ENCODE measurements around the gene OXER1. TPM values are rescaled to one million over a fixed set of nuclear protein-coding genes. Genes with fewer than 3 reads are reported as not detected.

Gene OXER1
- total RNA-seq, 1 experiment from 2014 or later, result 0.90 TPM

DNA sequence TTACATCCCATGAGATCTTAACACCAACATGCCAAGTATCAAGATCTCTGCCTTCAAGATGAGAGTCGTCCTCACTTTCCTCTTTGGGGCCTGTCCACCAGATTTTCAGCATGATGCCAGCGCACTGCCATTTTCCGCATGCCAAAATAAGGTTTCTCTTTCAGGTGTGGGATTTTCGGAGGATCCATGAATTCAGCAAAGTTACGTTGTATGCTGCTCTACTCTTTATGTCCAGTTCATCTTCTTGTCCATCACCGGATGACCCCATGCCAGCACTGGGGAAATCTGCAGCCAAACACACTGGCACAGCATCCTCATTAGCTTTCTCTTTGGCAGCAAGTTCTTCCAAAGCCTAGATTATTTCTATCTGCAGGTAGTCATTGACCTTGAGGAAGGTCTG is 33.3 kb upstream of the OXER1 start:
- Histone ChIP-seq H3K27ac (ENCODE audit: low read depth, low read length, poor library complexity, severe bottlenecking) (no peak overlapping the region), H3K36me3 (ENCODE audit: insufficient read depth, low read length, poor library complexity, severe bottlenecking) (no peaks in the 10 kb centered on the region), H3K9me3 (ENCODE audit: low read depth, low read length, poor library complexity, severe bottlenecking) (no peaks in the 10 kb centered on the region), H3K4me1 (ENCODE audit: insufficient read depth, low read length, poor library complexity, severe bottlenecking) (peaks cover 22% of the 10 kb centered on the region), H3K27me3 (replicated peaks; ENCODE audit: insufficient read depth, low read depth, low read length, poor library complexity) (no peaks in the 10 kb centered on the region), H3K4me3 (ENCODE audit: low read depth, low read length, poor library complexity, severe bottlenecking) (no peak overlapping the region)
- POLR2A ChIA-PET (ENCODE audit: low non-redundant PET), result no interaction called here
- intact Hi-C loops (cut with micrococcal nuclease; ENCODE audit: unreplicated experiment), result loop anchor here (10.0 kb wide), 1 partner anchor 302 kb away; the partner anchor contains the start of gene KCNG3
- DNase-seq (ENCODE audit: low spot score), result no peak
- TF ChIP-seq EZH2 (IDR thresholded peaks at IDR 0.05; ENCODE audit: borderline replicate concordance, low read depth, low read length, poor library complexity, severe bottlenecking) (no peak), CTCF (conservative IDR thresholded peaks at IDR 0.05; ENCODE audit: low read depth, low read length) (no peak)
- CTCF ChIA-PET, result no interaction called here
- BruUV-seq (replicated peaks), result no TSS peak

DNA sequence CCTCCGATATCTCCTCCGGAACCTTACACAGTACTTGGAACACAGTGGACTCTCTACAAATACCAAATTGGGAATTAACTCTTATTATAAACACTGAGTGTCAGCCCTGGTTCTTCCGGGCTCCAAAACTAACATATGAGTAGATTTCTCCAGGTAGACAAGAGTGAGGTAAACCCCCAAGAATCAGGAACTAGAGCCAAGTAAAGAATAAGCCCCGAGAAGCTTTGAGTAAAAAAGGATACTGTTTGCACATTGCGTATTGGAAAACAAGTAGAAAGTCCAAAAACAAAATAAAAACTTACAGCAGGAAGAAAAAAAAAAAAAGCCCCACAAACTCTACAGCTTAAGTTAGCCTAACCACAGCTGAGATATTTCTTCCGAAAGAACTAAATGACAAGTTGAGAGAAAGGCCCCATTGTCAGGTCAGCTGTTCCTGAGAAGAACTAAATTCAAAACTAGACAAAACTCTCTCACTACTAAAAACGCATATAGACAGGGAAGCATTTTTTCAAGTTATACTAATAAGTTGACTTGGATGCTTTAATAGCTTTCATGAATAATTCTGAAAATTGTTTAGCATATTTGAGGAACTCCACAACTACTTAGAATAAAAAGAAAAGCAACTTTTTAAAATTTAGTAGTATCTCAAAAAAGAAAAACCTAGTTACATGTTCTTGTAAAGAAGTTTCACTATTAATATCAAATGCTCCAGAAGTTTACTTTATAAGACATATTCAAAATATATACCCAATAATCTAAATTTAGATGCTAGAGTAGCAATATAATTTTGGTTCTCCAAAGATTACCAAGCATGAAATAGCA is 32.7 kb upstream of the OXER1 start:
- ChIA-PET POLR2A (ENCODE audit: low non-redundant PET) (no interaction called here), CTCF (interaction anchor here (0.6 kb wide), 1 partner anchor 430 kb away, joined by 3 read pairs; the partner anchor contains the start of gene ZFP36L2)
- no TSS peak for BruUV-seq (replicated peaks)
- no peak for DNase-seq (ENCODE audit: low spot score)
- Histone ChIP-seq H3K27ac (ENCODE audit: low read depth, low read length, poor library complexity, severe bottlenecking) (no peak overlapping the region), H3K4me1 (ENCODE audit: insufficient read depth, low read length, poor library complexity, severe bottlenecking) (peaks cover 22% of the 10 kb centered on the region), H3K36me3 (ENCODE audit: insufficient read depth, low read length, poor library complexity, severe bottlenecking) (no peaks in the 10 kb centered on the region), H3K9me3 (ENCODE audit: low read depth, low read length, poor library complexity, severe bottlenecking) (no peaks in the 10 kb centered on the region), H3K27me3 (replicated peaks; ENCODE audit: insufficient read depth, low read depth, low read length, poor library complexity) (no peaks in the 10 kb centered on the region), H3K4me3 (ENCODE audit: low read depth, low read length, poor library complexity, severe bottlenecking) (no peak overlapping the region)
- intact Hi-C loops (cut with micrococcal nuclease; ENCODE audit: unreplicated experiment), result loop anchor here (10.0 kb wide), 1 partner anchor 302 kb away; the partner anchor contains the start of gene KCNG3
- TF ChIP-seq EZH2 (IDR thresholded peaks at IDR 0.05; ENCODE audit: borderline replicate concordance, low read depth, low read length, poor library complexity, severe bottlenecking) (no peak), CTCF (conservative IDR thresholded peaks at IDR 0.05; ENCODE audit: low read depth, low read length) (no peak)

GRCh38 chr2:42795841-42796301 is 31.9 kb upstream of the OXER1 start:
- peak; percentile 11 for DNase-seq (ENCODE audit: low spot score)
- CTCF ChIA-PET, result interaction anchor here (0.6 kb wide), 1 partner anchor 431 kb away, joined by 3 read pairs; the partner anchor contains the start of gene ZFP36L2
- POLR2A ChIA-PET (ENCODE audit: low non-redundant PET), result no interaction called here
- H3K4me1 ChIP-seq (ENCODE audit: insufficient read depth, low read length, poor library complexity, severe bottlenecking), result peaks cover 22% of the 10 kb centered on the region
- no TSS peak for BruUV-seq (replicated peaks)
- peak overlapping the region; percentile 26 for H3K27ac ChIP-seq (ENCODE audit: low read depth, low read length, poor library complexity, severe bottlenecking)
- no peak overlapping the region for H3K4me3 ChIP-seq (ENCODE audit: low read depth, low read length, poor library complexity, severe bottlenecking)
- no peaks in the 10 kb centered on the region for H3K27me3 ChIP-seq (replicated peaks; ENCODE audit: insufficient read depth, low read depth, low read length, poor library complexity)
- TF ChIP-seq EZH2 (IDR thresholded peaks at IDR 0.05; ENCODE audit: borderline replicate concordance, low read depth, low read length, poor library complexity, severe bottlenecking) (no peak), CTCF (conservative IDR thresholded peaks at IDR 0.05; ENCODE audit: low read depth, low read length) (no peak)
- intact Hi-C loops (cut with micrococcal nuclease; ENCODE audit: unreplicated experiment), result loop anchor here (10.0 kb wide), 1 partner anchor 301 kb away; the partner anchor contains the start of gene KCNG3
- H3K36me3 ChIP-seq (ENCODE audit: insufficient read depth, low read length, poor library complexity, severe bottlenecking), result no peaks in the 10 kb centered on the region
- H3K9me3 ChIP-seq (ENCODE audit: low read depth, low read length, poor library complexity, severe bottlenecking), result no peaks in the 10 kb centered on the region

All from A673 (cell line).